BLaER1 treated with 17β-estradiol and CSF1 and Interleukin-3, amounts not matched to agents 10 nM and 100 nM (cell line): ENCODE data around the gene SPDEF.

Experiments used
- H3K27ac ChIP-seq, 11 experiments: shearing (Covaris generic); formaldehyde crosslinking; 2 replicates each; pipeline ENCODE4 v1.8.1; 2022
- H3K27me3 ChIP-seq, 11 experiments: shearing (Covaris generic); formaldehyde crosslinking; 2 replicates each; pipeline ENCODE4 v1.8.1; 2022
- H3K36me3 ChIP-seq, 11 experiments: shearing (Covaris generic); formaldehyde crosslinking; 2 replicates each; pipeline ENCODE4 v1.8.1; 2022
- H3K4me1 ChIP-seq, 10 experiments: shearing (Covaris generic); formaldehyde crosslinking; 2 replicates each; pipeline ENCODE4 v1.8.1; 2022
- H3K4me2 ChIP-seq, 11 experiments: shearing (Covaris generic); formaldehyde crosslinking; 2 replicates each; pipeline ENCODE4 v1.8.1; 2022
- H3K4me3 ChIP-seq, 10 experiments: shearing (Covaris generic); formaldehyde crosslinking; 2 replicates each; pipeline ENCODE4 v1.8.1; 2022
- H3K9ac ChIP-seq, 11 experiments: shearing (Covaris generic); formaldehyde crosslinking; 2 replicates each; pipeline ENCODE4 v1.8.1; 2022
- H3K9me3 ChIP-seq, 11 experiments: shearing (Covaris generic); formaldehyde crosslinking; replicated peaks in 1 of 11; 2 replicates each; pipeline ENCODE4 v1.8.1; 2022
- H4K20me1 ChIP-seq, 11 experiments: shearing (Covaris generic); formaldehyde crosslinking; 2 replicates each; pipeline ENCODE4 v1.8.1; 2022
- Cebpa-rat ChIP-seq, 11 experiments: shearing (Covaris generic); IDR thresholded peaks; 2 replicates each; pipeline ENCODE4 v1.8.1; 2022

SPDEF gene

GRCh38 chr6:34596798-34597197 lies 40.7 kb upstream of the SPDEF start:
- TF ChIP-seq Cebpa-rat (IDR thresholded peaks at IDR 0.05): no peak
- H3K4me2 ChIP-seq: no peak overlapping the region
- no peaks in the 10 kb centered on the region for H3K27me3 ChIP-seq
- H4K20me1 ChIP-seq: peaks cover 71 to 100% (median 98%) of the 10 kb centered on the region in 11 experiments
- H3K27ac ChIP-seq: no peak overlapping the region
- no peak overlapping the region for H3K9ac ChIP-seq
- peaks cover 16 to 85% (median 38%) of the 10 kb centered on the region in 11 experiments for H3K36me3 ChIP-seq
- H3K9me3 ChIP-seq: no peaks in the 10 kb centered on the region
- peaks cover 8 to 15% (median 11%) of the 10 kb centered on the region in 10 experiments for H3K4me1 ChIP-seq
- H3K4me3 ChIP-seq: no peak overlapping the region

DNA sequence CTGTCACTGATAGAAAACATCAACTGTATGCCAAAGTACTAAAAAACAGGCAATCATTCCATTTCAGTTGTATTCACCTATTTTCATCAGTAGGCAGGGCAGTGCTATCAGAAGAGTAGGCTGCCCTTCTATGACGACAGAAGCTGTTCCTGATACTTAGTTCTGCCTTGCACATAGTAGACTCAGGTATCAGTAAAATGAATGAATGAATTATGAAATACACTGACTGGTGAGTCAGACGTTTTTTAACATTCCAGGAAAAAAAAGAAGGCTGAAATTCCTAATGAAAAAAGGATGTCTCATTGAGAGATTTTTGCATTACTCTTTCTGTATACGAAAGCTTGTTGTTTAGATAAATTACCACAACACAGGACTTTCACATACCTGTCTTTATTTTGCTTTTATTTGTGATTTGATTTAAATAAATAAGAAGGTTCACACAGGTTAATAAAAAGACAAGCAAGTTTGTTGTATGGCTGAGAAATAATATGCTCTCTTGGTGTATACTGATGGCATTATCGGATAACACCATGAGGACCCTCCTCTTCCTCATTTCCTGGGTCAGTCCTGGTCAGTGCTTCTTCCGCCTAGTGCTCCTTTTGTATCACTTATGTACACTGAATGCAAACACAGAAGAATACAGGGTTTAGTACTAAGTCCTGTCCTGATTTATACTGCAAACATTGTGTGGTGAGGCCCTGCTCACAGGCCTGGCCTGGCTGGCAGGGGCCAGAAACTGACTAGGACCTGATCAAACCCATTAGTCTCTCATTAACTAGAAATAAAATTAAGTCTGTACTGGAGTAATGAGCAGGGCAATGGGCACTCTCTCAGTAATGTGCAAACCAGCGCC lies 39.4 kb upstream of the SPDEF start:
- Histone ChIP-seq H3K9ac (no peak overlapping the region), H4K20me1 (peaks cover 80 to 100% (median 98%) of the 10 kb centered on the region in 11 experiments), H3K4me1 (peaks cover 17 to 21% (median 20%) of the 10 kb centered on the region in 10 experiments), H3K27ac (no peak overlapping the region), H3K4me3 (no peak overlapping the region), H3K9me3 (no peaks in the 10 kb centered on the region), H3K36me3 (peaks cover 9 to 80% (median 30%) of the 10 kb centered on the region in 11 experiments; a peak in 21 of 22 replicates), H3K27me3 (no peaks in the 10 kb centered on the region), H3K4me2 (no peak overlapping the region)
- TF ChIP-seq Cebpa-rat (IDR thresholded peaks at IDR 0.05): no peak

DNA sequence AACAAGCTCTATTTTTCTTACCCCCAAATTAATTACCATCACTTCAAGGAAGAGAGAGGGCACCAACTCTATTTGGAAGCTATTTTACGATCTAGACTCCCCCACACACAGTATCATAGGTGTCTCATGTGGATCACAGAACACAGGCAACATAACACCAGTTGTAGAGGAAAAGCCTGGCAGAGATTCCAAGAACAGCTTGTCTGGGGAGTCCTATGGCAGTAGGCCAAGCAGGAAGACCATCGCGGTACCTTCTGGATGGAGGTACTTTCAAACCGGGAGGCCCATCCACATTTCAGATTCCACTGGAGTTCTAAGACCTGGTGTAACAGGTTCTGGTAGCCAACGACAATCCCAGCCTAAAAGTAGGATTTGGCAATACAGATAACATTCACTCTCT lies 37.6 kb upstream of the SPDEF start:
- Histone ChIP-seq H4K20me1 (peaks cover 79 to 100% (median 98%) of the 10 kb centered on the region in 11 experiments), H3K4me1 (peaks cover 17 to 26% (median 21%) of the 10 kb centered on the region in 10 experiments), H3K9me3 (no peaks in the 10 kb centered on the region), H3K4me2 (no peak overlapping the region), H3K4me3 (no peak overlapping the region), H3K27ac (no peak overlapping the region), H3K9ac (no peak overlapping the region), H3K36me3 (peaks cover 25 to 80% (median 34%) of the 10 kb centered on the region in 11 experiments), H3K27me3 (no peaks in the 10 kb centered on the region)
- no peak for TF ChIP-seq Cebpa-rat (IDR thresholded peaks at IDR 0.05)

DNA sequence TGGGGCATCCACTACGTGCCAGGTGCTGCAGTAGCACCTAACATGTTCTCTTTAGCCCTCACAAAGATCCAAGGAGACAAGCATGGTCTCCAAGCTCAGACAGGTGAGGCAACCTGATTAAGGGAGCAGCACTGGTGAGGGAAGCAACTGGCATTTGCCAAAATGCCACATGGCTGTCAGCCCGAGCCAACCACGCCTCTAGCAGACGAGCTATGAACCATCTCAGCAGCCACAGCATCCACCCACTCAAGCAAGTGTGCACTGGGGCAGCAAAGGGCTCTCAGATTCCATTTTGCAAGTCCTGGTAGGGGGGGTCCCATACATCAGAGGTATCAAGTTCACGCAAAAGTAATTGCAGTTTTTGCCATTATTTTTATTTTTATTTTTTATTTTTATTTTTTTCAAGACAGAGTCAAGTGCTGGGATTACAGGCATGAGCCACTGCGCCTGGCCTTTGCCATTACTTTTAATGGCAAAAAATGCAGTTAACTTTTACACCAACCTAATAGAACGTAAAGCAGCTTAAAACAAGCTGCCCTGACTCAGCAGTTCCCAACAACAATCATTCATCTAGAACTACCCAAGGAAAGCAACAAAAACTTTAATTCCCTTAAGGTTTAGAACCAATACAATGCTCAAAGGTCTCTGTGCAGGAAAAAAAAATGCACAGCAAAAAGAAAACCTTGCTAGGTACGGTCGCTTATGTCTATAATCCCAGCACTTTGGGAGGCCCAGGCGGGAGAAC lies 36.3 kb upstream of the SPDEF start:
- Histone ChIP-seq H4K20me1 (peaks cover 66 to 100% (median 98%) of the 10 kb centered on the region in 11 experiments), H3K4me1 (peaks cover 14 to 29% (median 21%) of the 10 kb centered on the region in 10 experiments), H3K27me3 (no peaks in the 10 kb centered on the region), H3K36me3 (peaks cover 31 to 81% (median 44%) of the 10 kb centered on the region in 11 experiments), H3K9ac (no peak overlapping the region), H3K4me3 (no peak overlapping the region), H3K4me2 (peak overlapping the region; percentile 21 to 77 (median 61)), H3K27ac (no peak overlapping the region; a peak in 1 of 22 replicates), H3K9me3 (no peaks in the 10 kb centered on the region)
- TF ChIP-seq Cebpa-rat (IDR thresholded peaks at IDR 0.05): no peak

- peaks cover 38 to 87% (median 61%) of the 10 kb centered on the region in 11 experiments for H3K36me3 ChIP-seq
- no peak overlapping the region for H3K27ac ChIP-seq
- no peak overlapping the region for H3K4me3 ChIP-seq
- H3K27me3 ChIP-seq: no peaks in the 10 kb centered on the region
- H4K20me1 ChIP-seq: peaks cover 46 to 99% (median 87%) of the 10 kb centered on the region in 11 experiments
- no peak overlapping the region for H3K9ac ChIP-seq
- TF ChIP-seq Cebpa-rat (IDR thresholded peaks at IDR 0.05): no peak
- H3K4me2 ChIP-seq: no peak overlapping the region
- no peaks in the 10 kb centered on the region for H3K9me3 ChIP-seq
- H3K4me1 ChIP-seq: peaks cover 14 to 29% (median 21%) of the 10 kb centered on the region in 10 experiments
These were observed 33.6 kb upstream of the SPDEF start for GRCh38 chr6:34589691-34590090.

DNA sequence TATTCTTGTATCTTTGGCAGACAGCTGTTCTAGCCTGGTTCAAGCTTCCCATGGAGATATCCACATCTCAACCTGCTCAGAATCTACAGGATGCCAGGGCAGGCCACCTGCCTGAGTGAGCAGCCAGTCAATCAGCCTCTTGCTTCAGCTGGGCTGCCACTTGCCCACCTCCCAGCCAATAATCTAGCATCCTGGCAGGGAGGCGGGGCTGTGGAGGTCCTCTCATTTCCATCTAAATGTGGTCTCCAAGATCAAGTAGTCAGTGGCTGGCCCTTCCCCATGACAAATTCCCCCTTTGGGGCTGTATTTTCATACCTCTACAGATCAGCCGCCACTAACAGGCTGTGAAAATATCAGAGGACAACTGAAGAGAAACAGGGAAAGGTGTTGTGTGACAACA lies 33.0 kb upstream of the SPDEF start:
- Histone ChIP-seq H3K4me2 (no peak overlapping the region), H4K20me1 (peaks cover 41 to 99% (median 83%) of the 10 kb centered on the region in 11 experiments), H3K9ac (no peak overlapping the region)

GRCh38 chr6:34587851-34588250 lies 31.7 kb upstream of the SPDEF start:
- Histone ChIP-seq H3K9me3 (no peaks in the 10 kb centered on the region), H3K27me3 (no peaks in the 10 kb centered on the region), H3K9ac (no peak overlapping the region), H3K27ac (no peak overlapping the region), H4K20me1 (peaks cover 30 to 98% (median 79%) of the 10 kb centered on the region in 11 experiments), H3K4me3 (no peak overlapping the region), H3K36me3 (peaks cover 32 to 87% (median 66%) of the 10 kb centered on the region in 11 experiments), H3K4me1 (peaks cover 14 to 28% (median 20%) of the 10 kb centered on the region in 10 experiments), H3K4me2 (no peak overlapping the region)
- no peak for TF ChIP-seq Cebpa-rat (IDR thresholded peaks at IDR 0.05)

More for the DNA sequence above, 33.0 kb upstream of the SPDEF start:
- no peak overlapping the region for H3K27ac ChIP-seq
- no peak overlapping the region for H3K4me3 ChIP-seq
- H3K27me3 ChIP-seq: no peaks in the 10 kb centered on the region
- H3K9me3 ChIP-seq: no peaks in the 10 kb centered on the region
- peaks cover 32 to 86% (median 65%) of the 10 kb centered on the region in 11 experiments for H3K36me3 ChIP-seq
- peaks cover 14 to 29% (median 21%) of the 10 kb centered on the region in 10 experiments for H3K4me1 ChIP-seq
- TF ChIP-seq Cebpa-rat (IDR thresholded peaks at IDR 0.05): no peak

GRCh38 chr6:34587325-34587724 lies 31.2 kb upstream of the SPDEF start:
- H3K27me3 ChIP-seq: no peaks in the 10 kb centered on the region
- H3K4me2 ChIP-seq: no peak overlapping the region
- H3K36me3 ChIP-seq: peaks cover 32 to 86% (median 62%) of the 10 kb centered on the region in 11 experiments
- peaks cover 9 to 23% (median 16%) of the 10 kb centered on the region in 10 experiments for H3K4me1 ChIP-seq
- peaks cover 25 to 93% (median 74%) of the 10 kb centered on the region in 11 experiments for H4K20me1 ChIP-seq
- H3K9me3 ChIP-seq: no peaks in the 10 kb centered on the region
- TF ChIP-seq Cebpa-rat (IDR thresholded peaks at IDR 0.05): no peak
- H3K9ac ChIP-seq: no peak overlapping the region
- no peak overlapping the region for H3K4me3 ChIP-seq
- H3K27ac ChIP-seq: no peak overlapping the region
